Diencephalon (tissue), 1 donor: ENCODE measurements around the gene OR10W1. TPM values are rescaled to one million over a fixed set of nuclear protein-coding genes. Genes with fewer than 3 reads are reported as not detected.

Experiments used
- total RNA-seq: library from RNA; depleted of rRNA; stranded (reverse); fragments of >200 nt; gene quantifications from one replicate; pipeline ENCODE4 v1.2.3, GENCODE V29; 2014

OR10W1 gene
- not detected for total RNA-seq

GRCh38 chr11:58268142-58268541, at the start of gene OR10W1:
Gene OR10W1, minus strand, starts transcription at chr11:58268260. Its CDS starts 402 bp downstream, at chr11:58267858.

Other genes with a start within 250 kb of the OR10W1 start
- not detected for gene OR9Q1, start 244.4 kb downstream of the OR10W1 start, total RNA-seq
- not detected for gene OR6Q1, start 237.3 kb downstream of the OR10W1 start, total RNA-seq
- gene OR9I1, start 142.7 kb downstream of the OR10W1 start, total RNA-seq = not detected
- gene OR9Q2, start 79.2 kb downstream of the OR10W1 start, total RNA-seq = not detected
- not detected for gene OR1S2, start 64.1 kb downstream of the OR10W1 start, total RNA-seq
- not detected for gene OR1S1, start 55.5 kb downstream of the OR10W1 start, total RNA-seq
- gene OR10Q1, start 39.3 kb downstream of the OR10W1 start, total RNA-seq = not detected
- gene OR5B17, start 90.8 kb upstream of the OR10W1 start, total RNA-seq = not detected
- gene OR5B3, start 138.6 kb upstream of the OR10W1 start, total RNA-seq = not detected
- gene OR5B2, start 159.9 kb upstream of the OR10W1 start, total RNA-seq = not detected
- gene OR5B12, start 174.0 kb upstream of the OR10W1 start, total RNA-seq = not detected
- gene OR5B21, start 239.8 kb upstream of the OR10W1 start, total RNA-seq = not detected